Loucy (cell line): ENCODE results near the gene PIK3CG.

ENCODE experiments used
- CTCF ChIP-seq: fragments of 200-600 bp; sonication (generic); conservative IDR thresholded peaks from 2 replicates; pipeline ENCODE4 v1.5.1; 2014; ENCODE audit warnings: mild to moderate bottlenecking, antibody characterized with exemption, low read length
- EZH2phosphoT487 ChIP-seq: fragments of 200-600 bp; IDR thresholded peaks from 2 replicates; pipeline ENCODE4 v1.6.1; 2018; ENCODE audit warnings: antibody characterized with exemption, mild to moderate bottlenecking, moderate library complexity, borderline replicate concordance

DNA sequence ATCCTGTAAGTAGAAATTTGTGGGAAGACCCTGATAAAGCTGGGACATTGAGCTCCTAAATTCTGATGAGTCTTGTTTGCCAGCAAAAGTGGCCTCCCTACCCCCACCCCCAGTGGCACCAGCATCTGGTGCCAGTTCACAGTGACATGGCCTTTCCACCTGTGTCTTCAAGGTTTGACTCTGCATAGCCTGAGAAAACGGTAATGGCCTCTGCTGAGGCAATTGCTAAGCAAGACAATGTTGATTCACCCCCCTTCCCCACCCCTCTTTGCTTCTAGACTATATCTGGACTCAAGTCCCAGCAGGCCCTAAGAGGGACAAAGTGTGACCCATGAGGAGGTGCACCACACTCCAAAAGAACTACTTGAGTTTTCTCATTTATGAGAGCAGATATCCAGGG, 48.0 kb upstream of the PIK3CG start:
- TF ChIP-seq CTCF (no peak), EZH2phosphoT487 (no peak)
